HG02870 (cell line): ENCODE data around the gene PROP1.
"Not testable (repeated sequence)": the region's sequence is repeated elsewhere in the genome, so short reads cannot be mapped to it uniquely, and the experiment has no call there.

ENCODE experiments used
- ATAC-seq: cut with Tn5 transposase; IDR thresholded peaks from one replicate; pipeline ENCODE4 v1.9.1; 2021; ENCODE audit warnings: mild to moderate bottlenecking, moderate library complexity; ENCODE audit not compliant: unreplicated experiment

PROP1 gene

DNA sequence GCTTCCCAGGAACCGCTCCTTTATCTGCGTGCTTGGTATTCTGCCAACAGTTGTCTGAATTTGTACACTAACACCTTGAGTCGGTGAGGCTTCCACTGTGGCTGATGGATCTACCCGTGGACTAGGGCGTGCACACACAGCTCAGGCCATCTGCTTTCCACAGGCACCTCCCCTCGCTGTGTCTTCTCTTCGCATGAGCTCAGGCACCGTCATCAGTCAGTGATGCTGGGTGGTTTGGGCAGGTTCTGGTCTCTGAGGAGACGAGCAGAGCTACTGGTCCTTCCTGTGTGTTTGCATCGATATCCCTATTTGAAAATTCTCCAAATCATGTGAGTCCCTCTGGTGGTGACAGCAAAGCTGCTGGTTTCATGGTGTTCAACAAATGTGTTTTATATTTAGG is 48.1 kb downstream of the PROP1 start:
- not testable (repeated sequence) for ATAC-seq

GRCh38 chr5:177945601-177946283 is 50.3 kb downstream of the PROP1 start:
- ATAC-seq, result peak; percentile 40

DNA sequence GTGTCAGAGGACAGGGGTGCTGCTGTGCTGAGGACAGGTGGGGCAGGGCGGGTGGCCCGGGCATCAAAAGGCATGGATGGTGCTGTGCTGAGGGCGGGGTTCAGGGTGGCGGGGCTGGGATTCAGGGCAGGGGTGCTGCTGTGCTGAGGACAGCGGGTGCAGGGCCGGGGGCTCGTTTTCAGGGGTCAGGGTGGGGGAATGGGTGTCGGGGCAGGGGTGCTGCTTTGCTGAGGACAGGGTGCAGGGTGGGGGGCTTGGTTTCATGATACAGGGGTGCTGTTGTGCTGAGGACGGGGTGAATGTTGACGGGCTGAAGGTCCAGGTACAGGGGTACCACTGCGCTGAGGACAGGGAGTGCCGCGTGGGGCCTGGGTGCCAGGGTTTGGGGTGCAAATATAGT is 50.9 kb downstream of the PROP1 start:
- not testable (repeated sequence) for ATAC-seq

- ATAC-seq, result peak; percentile 34
Observed at GRCh38 chr5:177943805-177944736, 52.0 kb downstream of the PROP1 start.

GRCh38 chr5:177942896-177943295 is 53.1 kb downstream of the PROP1 start:
- not testable (repeated sequence) for ATAC-seq
